ENCODE data around the gene ADGRB3. TPM values are rescaled to one million over a fixed set of nuclear protein-coding genes. Genes with fewer than 3 reads are reported as not detected.

The ADGRB3 gene
- polyA plus RNA-seq, 3 donors, result 0.04 to 0.23 (median 0.05) TPM

- H3K27ac ChIP-seq (ENCODE audit: low read depth in 1 of 2, low read length in 2 of 2), result no peak overlapping the region
- H3K79me2 ChIP-seq (ENCODE audit: insufficient read depth, low read length), result no peaks in the 10 kb centered on the region
- intact Hi-C loops (cut with micrococcal nuclease), result no loop called here
- Mint-ChIP-seq H3K4me3 (no peak overlapping the region), H3K9me3 (peaks cover 0 to 7% (median 0%) of the 10 kb centered on the region in 7 donors), H3K27ac (no peak overlapping the region), H3K27me3 (ENCODE audit: low read depth in 3 of 3) (peaks cover 0 to 1% (median 0%) of the 10 kb centered on the region in 3 donors), H3K36me3 (no peaks in the 10 kb centered on the region), H3K4me1 (no peaks in the 10 kb centered on the region)
- DNase-seq, result no peak
- no CpG with 5 or more reads among the region's 2 CpGs for WGBS (ENCODE audit: insufficient coverage)
- no peak overlapping the region for H3K4me2 ChIP-seq (replicated peaks; ENCODE audit: extremely low read depth, low read length, poor library complexity, severe bottlenecking)
- no peaks in the 10 kb centered on the region for H3K36me3 ChIP-seq (replicated peaks in 1 of 2; ENCODE audit: control insufficient read depth in 1 of 2, insufficient read depth in 2 of 2, low read length in 2 of 2)
- no peaks in the 10 kb centered on the region for H3K9me3 ChIP-seq (replicated peaks in 1 of 2; ENCODE audit: control insufficient read depth in 1 of 2, insufficient read depth in 1 of 2, low read length in 2 of 2)
- H3K9ac ChIP-seq (ENCODE audit: insufficient read depth, low read length, poor library complexity, severe bottlenecking), result no peak overlapping the region
- no peaks in the 10 kb centered on the region for H3K4me1 ChIP-seq (ENCODE audit: control insufficient read depth in 1 of 2, insufficient read depth in 2 of 2, low read length in 2 of 2)
- no peak for TF ChIP-seq CTCF (IDR thresholded peaks at IDR 0.05)
- no peaks in the 10 kb centered on the region for H3K27me3 ChIP-seq (ENCODE audit: control insufficient read depth in 2 of 2, insufficient read depth in 2 of 2, low read length in 2 of 2)
- H3K4me3 ChIP-seq (replicated peaks in 1 of 3; ENCODE audit: low read depth in 2 of 3, low read length in 3 of 3), result no peak overlapping the region
- H4K20me1 ChIP-seq (ENCODE audit: insufficient read depth, low read length), result no peaks in the 10 kb centered on the region
- H2AFZ ChIP-seq (ENCODE audit: insufficient read depth, low read depth, low read length, poor library complexity, severe bottlenecking), result no peak overlapping the region
Measured at GRCh38 chr6:69308584-69308983, 673.5 kb downstream of the ADGRB3 start.

- Histone ChIP-seq H3K9ac (ENCODE audit: insufficient read depth, low read length, poor library complexity, severe bottlenecking) (no peak overlapping the region), H3K36me3 (replicated peaks in 1 of 2; ENCODE audit: control insufficient read depth in 1 of 2, insufficient read depth in 2 of 2, low read length in 2 of 2) (no peaks in the 10 kb centered on the region), H3K4me1 (ENCODE audit: control insufficient read depth in 1 of 2, insufficient read depth in 2 of 2, low read length in 2 of 2) (no peaks in the 10 kb centered on the region), H3K27me3 (ENCODE audit: control insufficient read depth in 2 of 2, insufficient read depth in 2 of 2, low read length in 2 of 2) (no peaks in the 10 kb centered on the region), H3K79me2 (ENCODE audit: insufficient read depth, low read length) (no peaks in the 10 kb centered on the region), H3K4me3 (replicated peaks in 1 of 3; ENCODE audit: low read depth in 2 of 3, low read length in 3 of 3) (no peak overlapping the region), H3K9me3 (replicated peaks in 1 of 2; ENCODE audit: control insufficient read depth in 1 of 2, insufficient read depth in 1 of 2, low read length in 2 of 2) (no peaks in the 10 kb centered on the region), H3K27ac (ENCODE audit: low read depth in 1 of 2, low read length in 2 of 2) (no peak overlapping the region), H2AFZ (ENCODE audit: insufficient read depth, low read depth, low read length, poor library complexity, severe bottlenecking) (no peak overlapping the region), H4K20me1 (ENCODE audit: insufficient read depth, low read length) (no peaks in the 10 kb centered on the region), H3K4me2 (replicated peaks; ENCODE audit: extremely low read depth, low read length, poor library complexity, severe bottlenecking) (no peak overlapping the region)
- intact Hi-C loops (cut with micrococcal nuclease), result no loop called here
- TF ChIP-seq CTCF (IDR thresholded peaks at IDR 0.05), result no peak
- Mint-ChIP-seq H3K36me3 (no peaks in the 10 kb centered on the region), H3K27me3 (ENCODE audit: low read depth in 3 of 3) (no peaks in the 10 kb centered on the region), H3K9me3 (peaks cover 0 to 7% (median 0%) of the 10 kb centered on the region in 7 donors), H3K4me1 (no peaks in the 10 kb centered on the region), H3K27ac (no peak overlapping the region), H3K4me3 (no peak overlapping the region)
- no peak for DNase-seq
- no CpG with 5 or more reads among the region's 1 CpG for WGBS (ENCODE audit: insufficient coverage)
Measured at GRCh38 chr6:69311888-69312287, 676.8 kb downstream of the ADGRB3 start.
